ENCODE measurements around the gene ERCC5. TPM values are rescaled to one million over a fixed set of nuclear protein-coding genes. Genes with fewer than 3 reads are reported as not detected.

ERCC5 gene
- total RNA-seq, 1 donor from 2014 or later = 48.9 TPM

DNA sequence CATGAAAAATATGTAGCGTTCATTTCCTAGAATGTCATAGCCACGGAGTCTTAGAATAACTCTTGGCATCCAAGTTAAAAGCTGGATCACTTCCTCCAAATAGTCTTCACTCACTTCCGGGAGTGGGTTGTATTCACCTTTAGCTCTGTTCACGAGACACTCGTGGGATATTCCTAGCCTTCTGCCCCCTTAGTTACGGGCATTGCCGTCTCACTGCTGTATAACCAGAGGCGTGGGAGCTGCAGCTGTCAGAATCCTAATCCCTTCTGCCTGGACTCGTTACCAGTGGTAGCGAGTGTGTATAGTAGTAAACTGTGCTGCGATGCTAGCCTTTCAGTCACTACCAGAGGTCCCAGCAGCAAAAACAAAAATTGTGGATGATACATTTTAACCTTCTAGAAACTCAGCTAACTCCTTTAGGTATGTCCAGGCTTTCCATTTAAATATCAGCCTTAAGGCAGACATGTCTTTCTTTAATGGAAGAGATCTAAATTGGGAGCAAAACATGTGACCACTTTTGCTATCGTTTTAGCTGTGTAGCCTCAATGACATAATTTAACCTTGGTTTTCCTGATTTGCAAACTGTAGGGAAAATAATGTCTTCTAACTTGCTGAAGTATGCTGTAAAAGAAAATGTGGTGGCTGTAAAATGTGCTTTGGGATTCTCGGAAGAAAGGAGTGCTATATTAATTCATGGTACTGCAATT, 34.1 kb downstream of the ERCC5 start:
- DNase-seq (ENCODE audit: extremely low spot score, unreplicated experiment) = no peak
- peaks cover 32% of the 10 kb centered on the region for H3K36me3 Mint-ChIP-seq (ENCODE audit: unreplicated experiment)
- TF ChIP-seq, protein P1, sequence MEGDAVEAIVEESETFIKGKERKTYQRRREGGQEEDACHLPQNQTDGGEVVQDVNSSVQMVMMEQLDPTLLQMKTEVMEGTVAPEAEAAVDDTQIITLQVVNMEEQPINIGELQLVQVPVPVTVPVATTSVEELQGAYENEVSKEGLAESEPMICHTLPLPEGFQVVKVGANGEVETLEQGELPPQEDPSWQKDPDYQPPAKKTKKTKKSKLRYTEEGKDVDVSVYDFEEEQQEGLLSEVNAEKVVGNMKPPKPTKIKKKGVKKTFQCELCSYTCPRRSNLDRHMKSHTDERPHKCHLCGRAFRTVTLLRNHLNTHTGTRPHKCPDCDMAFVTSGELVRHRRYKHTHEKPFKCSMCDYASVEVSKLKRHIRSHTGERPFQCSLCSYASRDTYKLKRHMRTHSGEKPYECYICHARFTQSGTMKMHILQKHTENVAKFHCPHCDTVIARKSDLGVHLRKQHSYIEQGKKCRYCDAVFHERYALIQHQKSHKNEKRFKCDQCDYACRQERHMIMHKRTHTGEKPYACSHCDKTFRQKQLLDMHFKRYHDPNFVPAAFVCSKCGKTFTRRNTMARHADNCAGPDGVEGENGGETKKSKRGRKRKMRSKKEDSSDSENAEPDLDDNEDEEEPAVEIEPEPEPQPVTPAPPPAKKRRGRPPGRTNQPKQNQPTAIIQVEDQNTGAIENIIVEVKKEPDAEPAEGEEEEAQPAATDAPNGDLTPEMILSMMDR (IDR thresholded peaks at IDR 0.05) = no peak
- no peaks in the 10 kb centered on the region for H3K4me1 Mint-ChIP-seq (ENCODE audit: unreplicated experiment)
- H3K9me3 Mint-ChIP-seq (ENCODE audit: unreplicated experiment) = no peaks in the 10 kb centered on the region
- H3K27me3 Mint-ChIP-seq (ENCODE audit: unreplicated experiment) = no peaks in the 10 kb centered on the region
- no peak overlapping the region for H3K27ac Mint-ChIP-seq (ENCODE audit: unreplicated experiment)
- no peak overlapping the region for H3K4me3 Mint-ChIP-seq (ENCODE audit: unreplicated experiment)

DNA sequence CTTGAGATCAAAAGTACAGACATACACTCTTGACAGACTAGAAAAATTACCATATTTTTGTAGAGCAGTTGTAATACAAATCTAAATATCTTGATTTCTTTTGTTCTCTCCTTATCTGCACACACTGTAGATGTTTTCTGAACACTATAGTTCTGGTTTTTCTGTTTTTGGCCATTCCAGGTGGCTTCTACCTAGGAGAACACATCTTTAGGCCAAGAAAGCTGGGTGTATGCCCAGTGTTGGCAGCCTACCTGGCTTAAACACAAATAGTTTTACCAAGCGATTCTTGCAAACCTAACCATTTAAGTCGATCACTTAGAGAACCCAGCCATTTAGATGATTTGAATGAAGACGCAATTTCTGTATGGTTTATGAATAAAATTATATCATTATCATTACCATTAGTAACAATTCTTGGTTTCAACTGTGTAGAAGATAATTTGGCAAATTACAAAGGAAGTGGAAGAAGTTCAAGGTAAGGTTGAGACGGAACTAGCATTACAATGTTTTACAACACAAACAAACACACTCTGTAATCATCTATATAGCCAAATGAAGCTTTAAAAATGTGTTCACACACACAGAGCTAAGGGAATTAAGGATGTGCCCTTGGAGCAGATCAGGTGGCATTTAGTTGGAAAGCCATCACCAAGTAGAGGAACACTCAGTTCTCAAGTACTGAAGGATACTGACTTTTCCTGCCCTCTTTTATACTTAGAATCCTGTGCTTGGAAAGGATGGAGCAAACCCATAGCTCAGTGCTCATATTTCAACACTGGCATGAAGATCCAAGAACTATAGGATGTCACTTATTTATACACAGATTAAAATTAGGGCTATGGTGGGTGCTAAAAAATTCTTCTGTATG, 36.2 kb downstream of the ERCC5 start:
- H3K9me3 Mint-ChIP-seq (ENCODE audit: unreplicated experiment) = no peaks in the 10 kb centered on the region
- H3K27me3 Mint-ChIP-seq (ENCODE audit: unreplicated experiment) = no peaks in the 10 kb centered on the region
- H3K27ac Mint-ChIP-seq (ENCODE audit: unreplicated experiment) = no peak overlapping the region
- no peak for DNase-seq (ENCODE audit: extremely low spot score, unreplicated experiment)
- no peaks in the 10 kb centered on the region for H3K4me1 Mint-ChIP-seq (ENCODE audit: unreplicated experiment)
- H3K4me3 Mint-ChIP-seq (ENCODE audit: unreplicated experiment) = no peak overlapping the region
- TF ChIP-seq, protein P1 (IDR thresholded peaks at IDR 0.05) = no peak
- peaks cover 16% of the 10 kb centered on the region for H3K36me3 Mint-ChIP-seq (ENCODE audit: unreplicated experiment)

DNA sequence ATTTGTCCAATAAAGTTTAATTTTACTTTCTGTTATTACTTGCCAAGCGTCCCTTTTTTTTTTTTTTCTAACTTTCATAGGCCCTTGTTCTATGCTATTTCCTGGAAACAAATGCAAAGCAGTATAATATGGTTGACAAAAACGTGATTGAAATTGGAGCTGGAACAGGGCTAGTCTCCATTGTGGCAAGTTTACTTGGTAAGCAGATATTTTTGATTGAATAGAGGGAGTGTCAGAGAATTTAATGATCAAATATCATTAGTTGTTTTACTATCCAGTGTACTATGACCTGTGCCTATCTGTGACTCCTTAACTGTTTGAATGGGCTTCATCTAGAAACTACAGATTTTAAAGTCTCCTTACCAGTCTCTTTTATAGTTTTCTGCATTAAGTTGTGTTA, 46.7 kb downstream of the ERCC5 start:
- DNase-seq (ENCODE audit: extremely low spot score, unreplicated experiment) = no peak
- H3K4me3 Mint-ChIP-seq (ENCODE audit: unreplicated experiment) = no peak overlapping the region
- TF ChIP-seq, protein P1 (IDR thresholded peaks at IDR 0.05) = no peak

DNA sequence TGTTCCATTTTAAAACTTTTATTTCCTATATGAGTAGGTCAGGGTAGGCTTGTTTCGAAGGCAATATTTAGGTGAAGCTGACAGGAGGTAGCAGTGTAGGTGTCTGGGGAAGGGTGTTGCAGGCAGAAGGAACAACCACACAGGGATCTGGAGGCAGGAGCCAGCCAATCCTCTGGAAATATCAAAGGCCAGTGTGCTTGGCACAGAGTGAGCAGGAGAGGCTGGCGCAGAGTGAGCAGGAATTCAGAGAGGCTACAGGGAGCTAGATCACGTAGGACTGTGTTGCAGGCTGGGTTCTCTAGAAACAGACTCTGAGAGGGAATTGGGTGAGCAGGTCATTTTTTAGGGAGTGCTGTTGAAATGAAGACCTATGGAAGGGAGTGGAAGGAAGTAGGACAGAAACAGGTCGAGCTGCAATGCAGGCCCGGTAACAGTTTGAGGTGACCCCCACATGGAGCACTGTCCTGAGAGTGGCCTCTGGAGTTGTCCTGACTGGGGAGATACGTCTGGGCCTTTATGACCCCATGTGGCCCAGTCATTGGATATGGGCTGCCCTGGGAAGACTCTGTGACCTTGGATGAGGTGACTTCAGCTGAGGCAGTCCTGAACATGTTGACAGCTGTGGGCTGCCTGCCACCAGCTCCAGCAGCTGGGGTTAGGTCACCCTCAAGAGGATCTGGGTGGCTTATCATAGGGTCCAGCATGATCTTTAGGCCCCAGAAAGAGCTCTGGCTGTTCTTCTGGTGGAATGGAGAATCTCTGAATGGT, 51.7 kb downstream of the ERCC5 start:
- Mint-ChIP-seq H3K4me3 (ENCODE audit: unreplicated experiment) (no peak overlapping the region), H3K36me3 (ENCODE audit: unreplicated experiment) (no peaks in the 10 kb centered on the region), H3K27me3 (ENCODE audit: unreplicated experiment) (peaks cover 2% of the 10 kb centered on the region), H3K27ac (ENCODE audit: unreplicated experiment) (no peak overlapping the region), H3K4me1 (ENCODE audit: unreplicated experiment) (no peaks in the 10 kb centered on the region), H3K9me3 (ENCODE audit: unreplicated experiment) (no peaks in the 10 kb centered on the region)
- no peak for DNase-seq (ENCODE audit: extremely low spot score, unreplicated experiment)
- TF ChIP-seq, protein P1 (IDR thresholded peaks at IDR 0.05) = no peak

More for the DNA sequence above, 46.7 kb downstream of the ERCC5 start:
- Mint-ChIP-seq H3K36me3 (ENCODE audit: unreplicated experiment) (no peaks in the 10 kb centered on the region), H3K27me3 (ENCODE audit: unreplicated experiment) (no peaks in the 10 kb centered on the region), H3K9me3 (ENCODE audit: unreplicated experiment) (no peaks in the 10 kb centered on the region), H3K27ac (ENCODE audit: unreplicated experiment) (no peak overlapping the region), H3K4me1 (ENCODE audit: unreplicated experiment) (no peaks in the 10 kb centered on the region)
